GM18505 (cell line): Measurements from ENCODE around the gene CALML6.

Source experiments
- ATAC-seq: cut with Tn5 transposase; IDR thresholded peaks from one replicate; pipeline ENCODE4 v1.9.1; 2021; ENCODE audit not compliant: unreplicated experiment
- POLR2A ChIP-seq: IDR thresholded peaks from 4 replicates; pipeline ENCODE4 v1.6.1; 2011; ENCODE audit warnings: borderline replicate concordance; ENCODE audit not compliant: insufficient read depth, insufficient read length; ENCODE audit errors: extremely low read depth

Gene CALML6

GRCh38 chr1:1898246-1898933 is 16.7 kb upstream of the CALML6 start:
- ATAC-seq, result no peak
- no peak for TF ChIP-seq POLR2A

GRCh38 chr1:1899266-1899966 is 15.6 kb upstream of the CALML6 start:
- ATAC-seq, result no peak
- TF ChIP-seq POLR2A, result no peak

GRCh38 chr1:1899967-1900327 is 15.1 kb upstream of the CALML6 start:
- ATAC-seq, result no peak
- TF ChIP-seq POLR2A, result no peak

- no peak for TF ChIP-seq POLR2A
- no peak for ATAC-seq
Measured at GRCh38 chr1:1900883-1901640, 14.0 kb upstream of the CALML6 start.

GRCh38 chr1:1901641-1902294 is 13.3 kb upstream of the CALML6 start:
- no peak for TF ChIP-seq POLR2A
- ATAC-seq, result no peak

- no peak for ATAC-seq
- TF ChIP-seq POLR2A, result no peak
Measured at GRCh38 chr1:1903224-1903623, 11.8 kb upstream of the CALML6 start.

- no peak for ATAC-seq
- no peak for TF ChIP-seq POLR2A
Measured at GRCh38 chr1:1906185-1907097, 8.6 kb upstream of the CALML6 start.

GRCh38 chr1:1907098-1907736 is 7.8 kb upstream of the CALML6 start:
- no peak for TF ChIP-seq POLR2A
- no peak for ATAC-seq

GRCh38 chr1:1908506-1908791 is 6.6 kb upstream of the CALML6 start:
- no peak for TF ChIP-seq POLR2A
- peak; percentile 23 for ATAC-seq

GRCh38 chr1:1910033-1910465 is 5.0 kb upstream of the CALML6 start:
- TF ChIP-seq POLR2A, result no peak
- ATAC-seq, result no peak

- no peak for ATAC-seq
- no peak for TF ChIP-seq POLR2A
Measured at GRCh38 chr1:1910651-1911331, 4.3 kb upstream of the CALML6 start.
